Stimulated activated CD4-positive, alpha-beta T cell treated with anti-CD3 and anti-CD28 coated beads, TNF-alpha, amount 100 ng/mL, for 48 hours (primary cell): ENCODE measurements around the gene FAM89A.
"Not testable (repeated sequence)": the region's sequence is repeated elsewhere in the genome, so short reads cannot be mapped to it uniquely, and the experiment has no call there.

Experiments used
- DNase-seq, 3 donors: peaks; one replicate each; pipeline ENCODE4 v3.0.0-alpha.2; 2020; ENCODE audit warnings: low read depth in 3 of 3

The FAM89A gene

GRCh38 chr1:231057410-231057809 is 17.4 kb upstream of the FAM89A start:
- DNase-seq, result no peak

- DNase-seq, result no peak
These were observed 15.2 kb upstream of the FAM89A start for GRCh38 chr1:231055271-231055670.

- peak in 1 of 3 donors; percentile 4 for DNase-seq
These were observed 13.6 kb upstream of the FAM89A start for GRCh38 chr1:231053493-231054162.

- DNase-seq, result no peak
These were observed 12.7 kb upstream of the FAM89A start for GRCh38 chr1:231052777-231053176.

- DNase-seq, result not testable (repeated sequence)
These were observed 10.9 kb upstream of the FAM89A start for GRCh38 chr1:231050932-231051331.

GRCh38 chr1:231050395-231050794 is 10.3 kb upstream of the FAM89A start:
- no peak for DNase-seq

- DNase-seq, result no peak
These were observed 9.3 kb upstream of the FAM89A start for GRCh38 chr1:231049121-231049979.

GRCh38 chr1:231048419-231048818 is 8.4 kb upstream of the FAM89A start:
- not testable (repeated sequence) for DNase-seq

- not testable (repeated sequence) for DNase-seq
These were observed 7.5 kb upstream of the FAM89A start for GRCh38 chr1:231047529-231047928.

GRCh38 chr1:231046730-231047395 is 6.8 kb upstream of the FAM89A start:
- no peak for DNase-seq

- not testable (repeated sequence) for DNase-seq
These were observed 6.1 kb upstream of the FAM89A start for GRCh38 chr1:231045921-231046729.

GRCh38 chr1:231045286-231045685 is 5.2 kb upstream of the FAM89A start:
- no peak for DNase-seq

GRCh38 chr1:231044588-231044987 is 4.5 kb upstream of the FAM89A start:
- no peak for DNase-seq

GRCh38 chr1:231041719-231042261 is 1.7 kb upstream of the FAM89A start:
- DNase-seq, result no peak

- DNase-seq, result no peak
These were observed 1.0 kb upstream of the FAM89A start for GRCh38 chr1:231040800-231041718.

- peak; percentile 4 to 35 (median 7) for DNase-seq
These were observed 664 bp downstream of the FAM89A start for GRCh38 chr1:231039161-231040018.

GRCh38 chr1:231037585-231038517 is 2.2 kb downstream of the FAM89A start:
- DNase-seq, result no peak

- DNase-seq, result no peak
These were observed 3.6 kb downstream of the FAM89A start for GRCh38 chr1:231036416-231036815.
